ENCODE data around the gene SLC1A5.
"Not testable (repeated sequence)": the region's sequence is repeated elsewhere in the genome, so short reads cannot be mapped to it uniquely, and the experiment has no call there.

SLC1A5 gene

DNA sequence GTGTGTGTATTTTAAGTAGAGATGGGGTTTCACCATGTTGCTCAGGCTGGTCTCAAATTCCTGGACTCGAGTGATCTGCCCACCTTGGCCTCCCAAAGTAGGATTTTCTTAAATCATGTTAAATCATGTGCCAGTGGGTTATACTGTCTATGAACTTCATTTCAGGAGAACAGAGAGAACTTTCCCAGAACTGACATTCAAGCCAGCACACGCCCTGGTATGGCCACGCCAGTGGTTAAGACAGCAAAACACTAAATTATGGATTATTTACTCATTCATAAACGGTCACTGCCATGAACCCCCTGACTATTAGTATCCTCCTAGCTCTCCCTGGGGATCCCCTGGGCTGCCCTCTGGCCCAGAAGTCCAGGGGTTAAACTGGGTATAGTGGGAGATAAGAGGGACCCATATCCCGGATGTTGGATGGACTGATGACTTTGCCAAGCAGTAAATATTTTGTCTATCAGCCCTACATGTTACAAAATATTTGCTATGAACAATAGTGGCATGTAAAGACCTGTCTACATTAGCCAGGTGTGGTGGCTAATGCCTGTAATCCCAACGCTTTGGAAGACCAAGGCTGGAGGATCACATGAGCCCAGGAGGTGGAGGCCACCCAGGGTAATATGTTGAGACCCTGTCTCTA is 26.0 kb downstream of the SLC1A5 start:
- Histone ChIP-seq H3K4me1 (ENCODE audit: control insufficient read depth in 1 of 2, insufficient read depth in 2 of 2, low read length in 2 of 2) (peaks cover 0 to 11% of the 10 kb centered on the region in 2 donors), H3K27me3 (ENCODE audit: low read depth, low read length) (no peaks in the 10 kb centered on the region), H3K27ac (ENCODE audit: low read length) (no peak overlapping the region), H3K4me3 (ENCODE audit: low read depth in 1 of 2, low read length in 2 of 2) (no peak overlapping the region), H3K9me3 (ENCODE audit: control insufficient read depth in 1 of 2, low read length in 2 of 2) (no peaks in the 10 kb centered on the region), H3K36me3 (ENCODE audit: control insufficient read depth in 1 of 2, insufficient read depth in 2 of 2, low read length in 2 of 2) (no peaks in the 10 kb centered on the region)

DNA sequence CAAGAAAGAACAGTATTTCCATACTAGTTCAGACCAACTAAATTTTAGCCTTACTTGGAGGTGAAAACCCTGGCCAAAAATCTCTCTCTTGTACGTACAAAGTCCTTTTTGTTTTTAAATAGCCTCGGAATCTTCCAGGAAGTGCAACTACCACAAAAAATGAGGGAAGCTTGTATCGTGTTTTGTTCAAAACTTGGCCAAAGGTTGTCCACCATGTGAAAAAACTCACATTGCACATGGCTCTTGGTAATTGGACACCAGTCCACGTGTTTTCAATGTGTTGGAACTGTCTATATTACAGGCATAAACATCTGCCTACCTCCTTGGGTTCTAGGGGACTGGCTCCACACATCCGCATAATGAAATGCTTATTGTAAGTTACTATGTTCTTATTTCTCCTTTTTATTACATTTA is 27.0 kb downstream of the SLC1A5 start:
- H3K27ac ChIP-seq (ENCODE audit: low read length), result no peak overlapping the region
- peaks cover 0 to 11% of the 10 kb centered on the region in 2 donors for H3K4me1 ChIP-seq (ENCODE audit: control insufficient read depth in 1 of 2, insufficient read depth in 2 of 2, low read length in 2 of 2)
- H3K36me3 ChIP-seq (ENCODE audit: control insufficient read depth in 1 of 2, insufficient read depth in 2 of 2, low read length in 2 of 2), result peaks cover 0 to 5% of the 10 kb centered on the region in 2 donors
- no peaks in the 10 kb centered on the region for H3K27me3 ChIP-seq (ENCODE audit: low read depth, low read length)
- no peaks in the 10 kb centered on the region for H3K9me3 ChIP-seq (ENCODE audit: control insufficient read depth in 1 of 2, low read length in 2 of 2)
- no peak overlapping the region for H3K4me3 ChIP-seq (ENCODE audit: low read depth in 1 of 2, low read length in 2 of 2)

DNA sequence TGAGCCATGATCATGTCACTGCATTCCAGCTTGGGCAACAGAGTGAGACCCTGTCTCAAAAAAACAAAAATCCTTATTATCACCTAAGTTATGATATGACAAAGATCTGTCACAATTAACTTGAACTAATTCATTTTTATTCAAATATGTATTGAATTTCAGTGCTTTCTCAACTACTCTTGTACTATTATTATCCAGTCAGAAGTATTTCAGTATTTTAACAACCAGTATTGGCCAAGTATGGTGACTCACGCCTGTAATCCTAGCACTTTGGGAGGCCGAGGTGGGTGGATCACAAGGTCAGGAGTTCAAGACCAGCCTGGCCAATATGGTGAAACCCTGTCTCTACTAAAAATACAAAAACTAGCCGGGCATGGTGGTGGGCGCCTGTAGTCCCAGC is 27.5 kb downstream of the SLC1A5 start:
- H3K36me3 ChIP-seq (ENCODE audit: control insufficient read depth in 1 of 2, insufficient read depth in 2 of 2, low read length in 2 of 2); H3K27me3 ChIP-seq (ENCODE audit: low read depth, low read length); H3K4me3 ChIP-seq (ENCODE audit: low read depth in 1 of 2, low read length in 2 of 2); H3K27ac ChIP-seq (ENCODE audit: low read length); H3K9me3 ChIP-seq (ENCODE audit: control insufficient read depth in 1 of 2, low read length in 2 of 2): not testable (repeated sequence)
- H3K4me1 ChIP-seq (ENCODE audit: control insufficient read depth in 1 of 2, insufficient read depth in 2 of 2, low read length in 2 of 2), result peaks cover 0 to 11% of the 10 kb centered on the region in 2 donors

DNA sequence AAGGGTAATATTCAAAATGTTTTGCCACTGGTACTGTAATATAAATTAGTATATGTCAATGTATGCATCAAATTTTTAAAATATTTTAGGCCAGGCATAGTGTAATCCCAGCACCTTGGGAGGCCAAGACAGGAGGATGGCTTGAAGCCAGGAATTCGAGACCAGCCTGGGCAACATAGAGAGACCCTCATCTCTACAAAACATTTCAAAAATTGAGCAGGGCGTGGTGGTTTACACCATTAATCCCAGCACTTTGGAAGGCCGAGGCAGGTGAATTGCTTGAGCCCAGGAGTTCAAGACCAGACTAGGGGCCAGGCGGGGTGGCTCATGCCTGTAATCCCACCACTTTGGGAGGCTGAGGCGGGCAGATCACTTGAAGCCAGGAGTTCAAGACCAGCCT is 28.0 kb downstream of the SLC1A5 start:
- Histone ChIP-seq H3K36me3 (ENCODE audit: control insufficient read depth in 1 of 2, insufficient read depth in 2 of 2, low read length in 2 of 2) (peaks cover 0 to 13% of the 10 kb centered on the region in 2 donors), H3K27me3 (ENCODE audit: low read depth, low read length) (no peaks in the 10 kb centered on the region), H3K9me3 (ENCODE audit: control insufficient read depth in 1 of 2, low read length in 2 of 2) (no peaks in the 10 kb centered on the region), H3K4me3 (ENCODE audit: low read depth in 1 of 2, low read length in 2 of 2) (no peak overlapping the region), H3K27ac (ENCODE audit: low read length) (no peak overlapping the region), H3K4me1 (ENCODE audit: control insufficient read depth in 1 of 2, insufficient read depth in 2 of 2, low read length in 2 of 2) (peaks cover 0 to 15% of the 10 kb centered on the region in 2 donors)

DNA sequence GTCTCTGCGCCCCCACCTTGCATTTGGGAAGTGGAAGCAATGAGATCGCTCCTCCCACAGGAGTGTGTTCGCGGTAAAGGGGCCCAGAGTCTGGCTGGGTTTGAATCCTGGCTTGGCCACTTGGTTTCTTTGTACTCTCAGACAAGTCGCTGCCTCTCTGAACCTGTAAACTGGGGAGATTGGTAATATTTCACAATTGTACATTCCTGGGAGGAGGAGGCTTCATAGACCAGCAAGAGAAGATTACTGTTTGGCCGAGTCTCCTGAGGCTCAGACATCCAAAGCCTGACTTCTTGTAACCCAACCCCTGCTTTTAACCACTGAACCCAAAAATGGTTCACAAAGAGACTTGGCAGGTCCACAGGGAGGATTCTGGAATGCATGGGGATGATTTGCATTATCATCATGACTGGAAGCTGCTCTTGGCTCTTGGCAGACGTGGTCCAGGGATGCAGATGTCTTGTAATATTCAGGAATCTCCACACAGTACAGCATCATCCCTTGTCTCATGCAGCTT is 28.5 kb downstream of the SLC1A5 start:
- no peak overlapping the region for H3K27ac ChIP-seq (ENCODE audit: low read length)
- H3K4me1 ChIP-seq (ENCODE audit: control insufficient read depth in 1 of 2, insufficient read depth in 2 of 2, low read length in 2 of 2), result peaks cover 0 to 19% of the 10 kb centered on the region in 2 donors
- no peak overlapping the region for H3K4me3 ChIP-seq (ENCODE audit: low read depth in 1 of 2, low read length in 2 of 2)

DNA sequence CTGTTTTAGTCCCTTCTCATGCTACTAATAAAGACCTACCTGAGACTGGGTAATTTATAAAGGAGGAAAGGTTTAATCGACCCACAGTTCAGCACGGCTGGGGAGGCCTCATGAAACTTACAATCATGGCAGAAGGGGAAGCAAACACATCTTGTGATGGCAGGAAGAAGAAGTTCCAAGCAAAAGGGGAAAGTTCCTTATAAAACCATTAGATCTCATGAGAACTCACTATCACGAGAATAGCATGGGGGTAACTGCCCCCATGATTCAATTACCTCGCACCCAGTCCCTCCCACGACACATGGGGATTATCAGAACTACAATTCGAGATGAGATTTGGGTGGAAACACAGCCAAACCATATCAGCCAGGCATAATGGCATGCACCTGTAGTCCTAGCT is 29.2 kb downstream of the SLC1A5 start:
- Histone ChIP-seq H3K36me3 (ENCODE audit: control insufficient read depth in 1 of 2, insufficient read depth in 2 of 2, low read length in 2 of 2) (peaks cover 0 to 15% of the 10 kb centered on the region in 2 donors), H3K27ac (ENCODE audit: low read length) (no peak overlapping the region), H3K4me3 (ENCODE audit: low read depth in 1 of 2, low read length in 2 of 2) (no peak overlapping the region), H3K9me3 (ENCODE audit: control insufficient read depth in 1 of 2, low read length in 2 of 2) (no peaks in the 10 kb centered on the region), H3K27me3 (ENCODE audit: low read depth, low read length) (no peaks in the 10 kb centered on the region), H3K4me1 (ENCODE audit: control insufficient read depth in 1 of 2, insufficient read depth in 2 of 2, low read length in 2 of 2) (peaks cover 0 to 19% of the 10 kb centered on the region in 2 donors)

More for the DNA sequence above, 28.5 kb downstream of the SLC1A5 start:
- Histone ChIP-seq H3K36me3 (ENCODE audit: control insufficient read depth in 1 of 2, insufficient read depth in 2 of 2, low read length in 2 of 2) (peaks cover 0 to 15% of the 10 kb centered on the region in 2 donors), H3K27me3 (ENCODE audit: low read depth, low read length) (no peaks in the 10 kb centered on the region), H3K9me3 (ENCODE audit: control insufficient read depth in 1 of 2, low read length in 2 of 2) (no peaks in the 10 kb centered on the region)

DNA sequence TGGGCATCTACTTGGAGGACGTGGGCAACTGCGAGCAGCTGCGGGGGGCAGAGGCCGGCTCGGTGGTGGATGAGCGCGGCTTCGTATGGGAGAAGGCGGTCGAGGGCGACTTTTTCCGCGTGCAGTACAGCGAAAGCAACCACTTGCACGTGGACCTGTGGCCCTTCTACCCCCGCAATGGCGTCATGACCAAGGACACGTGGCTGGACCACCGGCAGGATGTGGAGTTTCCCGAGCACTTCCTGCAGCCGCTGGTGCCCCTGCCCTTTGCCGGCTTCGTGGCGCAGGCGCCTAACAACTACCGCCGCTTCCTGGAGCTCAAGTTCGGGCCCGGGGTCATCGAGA is 31.9 kb downstream of the SLC1A5 start:
- Histone ChIP-seq H3K27ac (ENCODE audit: low read length) (no peak overlapping the region), H3K27me3 (ENCODE audit: low read depth, low read length) (no peaks in the 10 kb centered on the region), H3K4me3 (ENCODE audit: low read depth in 1 of 2, low read length in 2 of 2) (no peak overlapping the region), H3K9me3 (ENCODE audit: control insufficient read depth in 1 of 2, low read length in 2 of 2) (no peaks in the 10 kb centered on the region), H3K4me1 (ENCODE audit: control insufficient read depth in 1 of 2, insufficient read depth in 2 of 2, low read length in 2 of 2) (peaks cover 0 to 19% of the 10 kb centered on the region in 2 donors), H3K36me3 (ENCODE audit: control insufficient read depth in 1 of 2, insufficient read depth in 2 of 2, low read length in 2 of 2) (peaks cover 4 to 23% of the 10 kb centered on the region in 2 donors)

DNA sequence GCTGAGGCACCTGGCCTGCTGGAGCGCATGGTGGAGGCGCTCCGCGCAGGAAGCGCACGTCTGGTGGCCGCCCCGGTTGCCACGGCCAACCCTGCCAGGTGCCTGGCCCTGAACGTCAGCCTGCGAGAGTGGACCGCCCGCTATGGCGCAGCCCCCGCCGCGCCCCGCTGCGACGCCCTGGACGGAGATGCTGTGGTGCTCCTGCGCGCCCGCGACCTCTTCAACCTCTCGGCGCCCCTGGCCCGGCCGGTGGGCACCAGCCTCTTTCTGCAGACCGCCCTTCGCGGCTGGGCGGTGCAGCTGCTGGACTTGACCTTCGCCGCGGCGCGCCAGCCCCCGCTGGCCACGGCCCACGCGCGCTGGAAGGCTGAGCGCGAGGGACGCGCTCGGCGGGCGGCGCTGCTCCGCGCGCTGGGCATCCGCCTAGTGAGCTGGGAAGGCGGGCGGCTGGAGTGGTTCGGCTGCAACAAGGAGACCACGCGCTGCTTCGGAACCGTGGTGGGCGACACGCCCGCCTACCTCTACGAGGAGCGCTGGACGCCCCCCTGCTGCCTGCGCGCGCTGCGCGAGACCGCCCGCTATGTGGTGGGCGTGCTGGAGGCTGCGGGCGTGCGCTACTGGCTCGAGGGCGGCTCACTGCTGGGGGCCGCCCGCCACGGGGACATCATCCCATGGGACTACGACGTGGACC is 32.4 kb downstream of the SLC1A5 start:
- Histone ChIP-seq H3K36me3 (ENCODE audit: control insufficient read depth in 1 of 2, insufficient read depth in 2 of 2, low read length in 2 of 2) (peaks cover 4 to 23% of the 10 kb centered on the region in 2 donors), H3K27me3 (ENCODE audit: low read depth, low read length) (no peaks in the 10 kb centered on the region), H3K4me3 (ENCODE audit: low read depth in 1 of 2, low read length in 2 of 2) (no peak overlapping the region), H3K9me3 (ENCODE audit: control insufficient read depth in 1 of 2, low read length in 2 of 2) (no peaks in the 10 kb centered on the region), H3K4me1 (ENCODE audit: control insufficient read depth in 1 of 2, insufficient read depth in 2 of 2, low read length in 2 of 2) (peaks cover 0 to 19% of the 10 kb centered on the region in 2 donors), H3K27ac (ENCODE audit: low read length) (no peak overlapping the region)

DNA sequence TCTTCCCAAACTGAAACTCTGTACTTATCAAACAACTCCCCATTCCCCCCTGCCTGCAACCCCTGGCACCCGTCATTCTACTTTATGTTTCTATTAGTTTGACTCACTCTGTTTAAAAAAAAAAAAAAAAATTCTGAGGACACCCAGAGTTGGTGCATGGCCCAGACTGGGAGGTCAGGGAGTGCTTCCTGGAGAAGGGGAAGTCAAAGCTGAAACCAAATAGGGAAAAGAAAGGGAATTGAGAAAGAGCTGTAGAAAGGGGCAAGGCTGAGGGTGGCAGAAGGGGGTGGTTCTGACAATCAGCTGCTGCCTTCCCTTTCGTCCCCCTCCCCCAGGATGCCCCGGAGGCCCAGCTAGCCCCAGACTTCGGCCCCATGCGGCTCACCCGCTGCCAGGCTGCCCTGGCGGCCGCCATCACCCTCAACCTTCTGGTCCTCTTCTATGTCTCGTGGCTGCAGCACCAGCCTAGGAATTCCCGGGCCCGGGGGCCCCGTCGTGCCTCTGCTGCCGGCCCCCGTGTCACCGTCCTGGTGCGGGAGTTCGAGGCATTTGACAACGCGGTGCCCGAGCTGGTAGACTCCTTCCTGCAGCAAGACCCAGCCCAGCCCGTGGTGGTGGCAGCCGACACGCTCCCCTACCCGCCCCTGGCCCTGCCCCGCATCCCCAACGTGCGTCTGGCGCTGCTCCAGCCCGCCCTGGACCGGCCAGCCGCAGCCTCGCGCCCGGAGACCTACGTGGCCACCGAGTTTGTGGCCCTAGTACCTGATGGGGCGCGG is 33.1 kb downstream of the SLC1A5 start:
- H3K27ac ChIP-seq (ENCODE audit: low read length), result no peak overlapping the region

DNA sequence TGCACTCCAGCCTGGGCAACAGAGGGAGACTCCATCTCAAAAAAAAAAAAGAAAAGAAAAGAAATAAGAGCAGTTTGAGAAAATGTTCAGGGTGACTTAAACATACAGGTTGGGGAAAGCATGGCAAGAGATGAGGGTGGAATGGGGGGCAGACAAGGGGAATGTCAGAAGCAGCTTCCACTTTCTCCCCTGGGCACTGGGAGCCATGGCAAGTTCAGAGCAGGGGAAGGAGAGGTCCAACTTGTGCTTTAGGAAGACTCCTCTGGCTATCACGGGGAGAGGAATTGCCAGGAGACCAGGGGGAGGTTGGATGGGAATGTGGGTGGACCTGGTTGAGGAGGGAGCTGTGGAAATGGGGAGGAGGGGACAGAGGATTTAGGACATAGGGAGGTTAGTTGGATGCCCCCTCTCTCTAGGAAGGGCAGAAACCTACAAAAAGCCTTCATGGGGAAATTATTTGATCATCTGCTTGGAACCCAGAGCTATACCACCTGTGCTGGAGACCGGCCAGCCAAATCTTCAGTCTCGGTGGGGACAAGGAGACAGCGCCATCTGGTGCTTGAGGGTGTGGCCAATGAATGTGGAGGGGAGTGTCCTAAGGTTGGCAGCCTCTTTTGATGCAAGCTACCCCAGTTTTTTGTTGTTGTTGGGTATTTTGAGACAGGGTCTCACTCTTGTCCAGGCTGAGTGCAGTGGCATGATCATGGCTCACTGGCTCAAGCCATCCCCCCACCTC is 34.8 kb downstream of the SLC1A5 start:
- Histone ChIP-seq H3K27ac (ENCODE audit: low read length) (no peak overlapping the region), H3K27me3 (ENCODE audit: low read depth, low read length) (no peaks in the 10 kb centered on the region), H3K4me3 (ENCODE audit: low read depth in 1 of 2, low read length in 2 of 2) (no peak overlapping the region), H3K36me3 (ENCODE audit: control insufficient read depth in 1 of 2, insufficient read depth in 2 of 2, low read length in 2 of 2) (peaks cover 4 to 27% of the 10 kb centered on the region in 2 donors), H3K9me3 (ENCODE audit: control insufficient read depth in 1 of 2, low read length in 2 of 2) (no peaks in the 10 kb centered on the region), H3K4me1 (ENCODE audit: control insufficient read depth in 1 of 2, insufficient read depth in 2 of 2, low read length in 2 of 2) (peaks cover 0 to 7% of the 10 kb centered on the region in 2 donors)

More for the DNA sequence above, 33.1 kb downstream of the SLC1A5 start:
- Histone ChIP-seq H3K36me3 (ENCODE audit: control insufficient read depth in 1 of 2, insufficient read depth in 2 of 2, low read length in 2 of 2) (peaks cover 4 to 26% of the 10 kb centered on the region in 2 donors), H3K4me1 (ENCODE audit: control insufficient read depth in 1 of 2, insufficient read depth in 2 of 2, low read length in 2 of 2) (peaks cover 0 to 16% of the 10 kb centered on the region in 2 donors), H3K9me3 (ENCODE audit: control insufficient read depth in 1 of 2, low read length in 2 of 2) (no peaks in the 10 kb centered on the region), H3K27me3 (ENCODE audit: low read depth, low read length) (no peaks in the 10 kb centered on the region), H3K4me3 (ENCODE audit: low read depth in 1 of 2, low read length in 2 of 2) (no peak overlapping the region)

Data from muscle layer of duodenum (tissue), 2 donors.